Ectodermal cell (in vitro differentiated cells): ENCODE measurements around the gene PPP2CA.
A peak's percentile ranks its signal among the peaks of the same experiment; 100 is the strongest.
"Not testable (repeated sequence)": the region's sequence is repeated elsewhere in the genome, so short reads cannot be mapped to it uniquely, and the experiment has no call there.

Source experiments
- H3K27ac ChIP-seq: 2 replicates; pipeline ENCODE4 v1.7.0; 2013; ENCODE audit warnings: mild to moderate bottlenecking, low read depth, low read length; ENCODE audit not compliant: insufficient read depth, poor library complexity, severe bottlenecking
- H3K27me3 ChIP-seq: 2 replicates; pipeline ENCODE4 v1.7.0; 2013; ENCODE audit warnings: mild to moderate bottlenecking, low read length; ENCODE audit not compliant: insufficient read depth, control insufficient read depth, poor library complexity, severe bottlenecking
- H3K36me3 ChIP-seq: one replicate; pipeline ENCODE4 v1.7.0; 2013; ENCODE audit warnings: low read length; ENCODE audit not compliant: control insufficient read depth, insufficient read depth
- H3K4me1 ChIP-seq: one replicate; pipeline ENCODE4 v1.7.0; 2013; ENCODE audit warnings: low read length; ENCODE audit not compliant: control insufficient read depth, insufficient read depth
- H3K4me3 ChIP-seq: 2 replicates; pipeline ENCODE4 v1.7.0; 2013; ENCODE audit warnings: low read depth, low read length, control low read depth; ENCODE audit not compliant: insufficient read depth
- H3K9me3 ChIP-seq: 2 replicates; pipeline ENCODE4 v1.7.0; 2013; ENCODE audit warnings: mild to moderate bottlenecking, low read length, moderate library complexity; ENCODE audit not compliant: control insufficient read depth
- WGBS, 2 experiments: methylation state at CpG; one replicate each; pipeline ENCODE4 v1.1.7; 2013; ENCODE audit warnings: missing lambda C conversion rate in 2 of 2; 5-methylcytosine and 5-hydroxymethylcytosine counted together

PPP2CA gene

DNA sequence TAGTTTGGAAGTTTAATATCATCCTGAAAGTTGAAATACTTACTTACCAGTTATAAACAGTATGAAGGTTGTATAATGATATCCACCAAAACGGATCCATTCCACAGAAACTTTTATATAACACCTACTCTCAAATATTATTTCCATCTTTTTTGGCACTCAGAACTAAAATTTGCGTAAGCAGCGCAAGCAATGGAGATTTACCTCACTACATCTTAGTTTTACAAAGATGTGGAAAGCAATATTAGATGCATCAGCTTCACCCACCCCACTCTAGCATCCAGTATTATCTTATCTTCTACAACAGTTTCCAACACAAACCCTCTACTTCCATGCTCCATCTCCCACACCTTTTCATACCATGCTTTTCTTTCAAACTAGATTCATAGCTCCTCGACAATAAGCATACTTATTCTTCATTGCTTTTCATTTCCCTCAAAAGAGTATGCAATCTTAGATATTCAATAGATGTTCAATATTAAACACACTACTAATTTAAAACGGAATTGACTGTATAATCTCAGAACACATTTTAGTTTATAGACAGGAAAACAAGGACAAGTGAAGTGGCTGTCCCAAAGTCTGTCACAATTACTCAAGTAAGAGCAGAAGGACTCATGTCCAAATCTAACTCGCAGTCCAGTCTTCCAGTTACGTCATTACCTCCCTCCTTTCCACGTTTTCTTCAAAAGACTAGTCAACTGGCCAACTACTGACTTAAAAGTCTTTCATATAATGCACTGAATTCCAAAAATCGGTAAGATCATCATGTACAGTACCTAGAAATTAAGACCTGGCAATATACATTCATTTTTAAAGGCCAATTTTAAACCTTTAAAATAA lies 2.2 kb downstream of the PPP2CA start:
- H3K4me3 ChIP-seq, result peak overlapping the region; percentile 90
- WGBS, 2 experiments, result 48 to 55% methylated on average over 9 of the region's 9 CpGs
- no peaks in the 10 kb centered on the region for H3K36me3 ChIP-seq
- no peak overlapping the region for H3K27ac ChIP-seq
- H3K27me3 ChIP-seq, result no peaks in the 10 kb centered on the region
- peaks cover 8% of the 10 kb centered on the region for H3K4me1 ChIP-seq
- H3K9me3 ChIP-seq, result no peaks in the 10 kb centered on the region

DNA sequence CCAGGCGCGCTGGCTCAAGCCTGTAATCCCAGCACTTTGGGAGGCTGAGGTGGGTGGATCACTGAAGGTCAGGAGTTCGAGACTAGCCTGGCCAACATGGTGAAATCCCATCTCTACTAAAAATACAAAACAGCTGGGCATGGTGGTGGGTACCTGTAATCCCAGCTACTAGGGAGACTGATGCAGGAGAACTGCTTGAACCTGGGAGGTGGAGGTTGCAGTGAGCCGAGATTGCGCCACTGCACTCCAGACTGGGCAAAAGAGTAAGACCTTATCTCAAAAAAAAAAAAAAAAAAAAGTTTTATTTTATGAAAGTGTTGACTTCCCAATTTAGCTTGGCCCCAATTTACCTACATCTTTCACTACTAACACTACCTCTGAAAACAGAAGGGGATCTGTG lies 4.2 kb downstream of the PPP2CA start:
- H3K4me1 ChIP-seq, H3K4me3 ChIP-seq, H3K27me3 ChIP-seq, H3K9me3 ChIP-seq, H3K36me3 ChIP-seq, H3K27ac ChIP-seq: not testable (repeated sequence)
- 91 to 94% methylated on average over 4 to 5 of the region's 5 CpGs for WGBS, 2 experiments

DNA sequence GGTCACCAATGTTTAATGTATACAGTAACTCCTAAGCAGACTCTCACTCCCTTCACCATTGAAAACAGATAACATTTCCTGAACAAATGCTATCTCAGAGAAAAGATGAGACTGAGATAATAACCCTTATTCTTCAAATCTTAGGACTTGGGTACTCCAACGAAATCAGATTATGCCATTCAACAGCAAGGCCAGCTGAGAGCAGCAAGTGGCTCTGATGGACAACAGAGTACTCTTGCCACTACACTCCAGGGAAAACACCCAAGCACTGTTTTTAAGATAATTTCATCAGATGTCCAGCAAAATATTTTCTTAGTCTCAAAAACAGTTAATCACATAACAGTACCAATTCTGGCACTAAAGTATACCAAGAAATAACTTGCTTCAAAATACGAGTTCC lies 10.1 kb downstream of the PPP2CA start:
- no peaks in the 10 kb centered on the region for H3K27me3 ChIP-seq
- H3K27ac ChIP-seq, result no peak overlapping the region
- WGBS, 2 experiments, result 90 to 95% methylated on average over 2 of the region's 2 CpGs
- peaks cover 7% of the 10 kb centered on the region for H3K36me3 ChIP-seq
- no peaks in the 10 kb centered on the region for H3K9me3 ChIP-seq
- no peaks in the 10 kb centered on the region for H3K4me1 ChIP-seq
- no peak overlapping the region for H3K4me3 ChIP-seq

DNA sequence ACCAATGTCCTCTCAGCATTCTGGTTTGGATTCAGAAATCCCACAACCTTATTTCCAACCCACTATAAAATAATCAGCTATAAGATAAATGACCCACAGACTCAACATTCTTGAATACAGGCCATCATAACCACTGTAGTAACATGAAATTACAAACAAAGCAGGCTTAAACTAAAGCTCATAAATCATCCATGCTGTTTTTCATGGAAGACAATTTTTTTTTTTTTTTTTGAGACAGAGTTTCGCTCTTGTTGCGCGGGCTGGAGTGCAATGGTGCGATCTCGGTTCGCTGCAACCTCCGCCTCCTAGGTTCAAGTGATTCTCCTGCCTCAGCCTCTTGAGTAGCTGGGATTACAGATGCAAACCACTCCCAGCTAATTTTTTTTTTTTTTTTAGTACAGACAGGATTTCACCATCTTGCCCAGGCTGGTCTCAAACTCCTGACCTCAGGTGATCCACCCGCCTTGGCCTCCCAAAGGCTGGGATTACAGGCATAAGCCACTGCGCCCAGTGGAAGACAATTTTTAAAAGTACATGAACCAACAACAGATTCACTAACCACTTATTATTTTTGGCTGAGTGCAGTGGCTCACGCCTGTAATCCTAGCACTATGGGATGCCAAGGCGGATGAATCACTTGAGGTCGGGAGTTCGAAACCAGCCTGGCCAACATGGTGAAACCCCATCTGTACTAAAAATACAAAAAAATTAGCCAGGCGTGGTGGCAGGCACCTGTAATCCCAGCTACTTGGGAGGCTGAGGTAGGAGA lies 14.4 kb downstream of the PPP2CA start:
- not testable (repeated sequence) for H3K9me3 ChIP-seq, H3K4me1 ChIP-seq, H3K36me3 ChIP-seq, H3K27ac ChIP-seq, H3K4me3 ChIP-seq, H3K27me3 ChIP-seq
- WGBS, 2 experiments, result 92% methylated on average over 14 of the region's 14 CpGs

DNA sequence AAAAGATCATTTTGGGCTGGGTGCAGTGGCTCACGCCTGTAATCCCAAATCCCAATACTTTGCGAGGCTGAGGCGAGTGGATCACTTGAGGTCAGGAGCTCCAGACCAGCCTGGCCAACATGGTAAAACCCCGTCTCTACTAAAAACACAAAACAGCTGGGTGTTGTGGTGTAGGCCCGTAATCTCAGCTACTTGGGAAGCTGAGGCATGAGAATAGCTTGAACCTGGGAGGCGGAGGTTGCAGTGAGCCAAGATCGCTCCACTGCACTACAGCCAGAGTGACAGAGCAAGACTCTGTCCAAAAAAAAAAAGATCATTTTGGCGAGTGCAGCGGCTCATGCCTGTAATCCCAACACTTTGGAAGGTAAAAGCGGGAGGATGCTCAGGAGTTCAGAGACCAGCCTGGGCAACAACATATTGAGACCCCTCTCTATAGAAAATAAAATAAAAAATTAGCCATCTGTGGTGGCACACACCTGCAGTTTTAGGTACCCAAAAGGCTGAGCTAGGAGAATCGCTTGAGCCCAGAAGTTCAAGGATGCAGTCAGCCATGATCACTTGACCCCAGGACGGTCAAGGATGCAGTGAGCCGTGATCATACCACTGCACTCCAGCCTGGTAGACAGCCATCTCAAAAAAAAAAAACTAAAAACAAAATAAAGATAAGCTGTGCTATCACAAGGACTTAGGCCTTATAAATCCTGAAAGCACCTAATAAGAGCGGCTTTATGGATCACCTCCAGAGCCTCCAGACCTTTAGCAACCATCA lies 16.2 kb downstream of the PPP2CA start:
- Histone ChIP-seq H3K27ac (no peak overlapping the region), H3K36me3 (peaks cover 9% of the 10 kb centered on the region), H3K4me3 (no peak overlapping the region), H3K4me1 (no peaks in the 10 kb centered on the region), H3K27me3 (no peaks in the 10 kb centered on the region), H3K9me3 (no peaks in the 10 kb centered on the region)
- 83 to 88% methylated on average over 14 of the region's 14 CpGs for WGBS, 2 experiments

DNA sequence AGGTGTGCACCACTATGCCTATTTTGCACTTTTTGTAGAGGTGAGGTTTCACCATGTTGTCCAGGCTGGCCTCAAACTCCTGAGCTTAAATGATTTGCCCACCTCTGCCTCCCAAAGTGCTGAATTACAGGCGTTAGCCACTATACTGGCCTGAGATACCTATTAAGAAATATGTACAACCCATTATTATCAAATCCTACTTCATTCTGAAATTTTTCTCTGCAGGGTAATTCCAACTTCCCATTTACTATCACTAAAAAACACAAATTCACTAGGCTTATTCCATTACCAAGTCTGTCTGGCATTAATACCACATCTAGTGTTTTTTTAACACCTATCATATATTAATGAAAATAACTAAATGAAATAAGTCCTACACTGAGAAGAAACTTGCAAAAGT lies 18.2 kb downstream of the PPP2CA start:
- no peaks in the 10 kb centered on the region for H3K4me1 ChIP-seq
- WGBS, 2 experiments, result 96 to 98% methylated on average over 1 of the region's 1 CpG
- H3K36me3 ChIP-seq, result peaks cover 20% of the 10 kb centered on the region
- no peaks in the 10 kb centered on the region for H3K27me3 ChIP-seq
- no peaks in the 10 kb centered on the region for H3K9me3 ChIP-seq
- H3K4me3 ChIP-seq, result no peak overlapping the region
- H3K27ac ChIP-seq, result no peak overlapping the region

DNA sequence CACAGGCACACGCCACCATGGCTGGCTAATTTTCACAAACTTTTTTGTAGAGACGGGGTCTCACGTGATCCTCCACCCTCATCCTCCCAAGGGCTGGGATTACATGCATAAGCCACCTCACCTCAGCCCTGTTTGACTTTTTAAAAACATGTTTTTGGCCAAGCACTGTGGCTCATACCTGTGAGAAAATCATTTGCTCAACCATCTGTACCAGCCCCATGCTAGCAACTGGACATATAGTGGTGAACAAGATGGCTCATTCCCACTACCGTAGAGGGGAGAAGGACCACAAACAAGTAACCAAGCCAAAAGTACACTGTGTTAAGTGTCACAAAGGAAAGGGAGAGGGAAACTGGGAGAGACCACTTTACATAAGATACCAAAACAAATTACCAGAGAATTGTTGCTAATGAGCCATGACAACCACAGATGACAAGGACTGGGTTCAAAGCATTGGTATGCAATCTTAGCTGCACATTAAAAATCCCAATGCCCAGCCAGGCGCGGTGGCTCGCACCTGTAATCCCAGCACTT lies 19.2 kb downstream of the PPP2CA start:
- no peak overlapping the region for H3K4me3 ChIP-seq
- no peaks in the 10 kb centered on the region for H3K27me3 ChIP-seq
- WGBS, 2 experiments, result 76 to 82% methylated on average over 7 of the region's 7 CpGs
- no peaks in the 10 kb centered on the region for H3K9me3 ChIP-seq
- H3K27ac ChIP-seq, result no peak overlapping the region
- peaks cover 29% of the 10 kb centered on the region for H3K36me3 ChIP-seq
- no peaks in the 10 kb centered on the region for H3K4me1 ChIP-seq

DNA sequence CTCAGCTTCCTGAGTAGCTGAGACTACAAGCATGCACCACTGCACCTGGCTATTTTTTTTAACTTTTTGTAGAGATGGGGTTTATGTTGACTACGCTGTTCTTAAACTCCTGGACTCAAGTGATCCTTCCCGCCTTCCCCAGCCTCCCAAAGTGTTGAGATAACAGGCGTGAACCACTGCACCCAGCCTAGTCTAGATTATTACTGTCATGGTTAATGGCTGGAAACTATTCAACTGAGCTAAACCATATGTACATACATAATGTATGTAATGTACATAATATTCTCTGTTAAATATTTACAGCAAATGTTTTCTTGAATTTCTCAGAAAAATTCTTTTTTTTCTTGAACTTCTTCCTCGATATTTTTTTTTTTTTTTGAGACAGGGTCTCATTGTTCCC lies 21.3 kb downstream of the PPP2CA start:
- 95 to 100% methylated on average over 4 of the region's 4 CpGs for WGBS, 2 experiments
- Histone ChIP-seq H3K27me3 (no peaks in the 10 kb centered on the region), H3K4me1 (no peaks in the 10 kb centered on the region), H3K36me3 (peaks cover 48% of the 10 kb centered on the region), H3K9me3 (no peaks in the 10 kb centered on the region), H3K4me3 (no peak overlapping the region), H3K27ac (no peak overlapping the region)

DNA sequence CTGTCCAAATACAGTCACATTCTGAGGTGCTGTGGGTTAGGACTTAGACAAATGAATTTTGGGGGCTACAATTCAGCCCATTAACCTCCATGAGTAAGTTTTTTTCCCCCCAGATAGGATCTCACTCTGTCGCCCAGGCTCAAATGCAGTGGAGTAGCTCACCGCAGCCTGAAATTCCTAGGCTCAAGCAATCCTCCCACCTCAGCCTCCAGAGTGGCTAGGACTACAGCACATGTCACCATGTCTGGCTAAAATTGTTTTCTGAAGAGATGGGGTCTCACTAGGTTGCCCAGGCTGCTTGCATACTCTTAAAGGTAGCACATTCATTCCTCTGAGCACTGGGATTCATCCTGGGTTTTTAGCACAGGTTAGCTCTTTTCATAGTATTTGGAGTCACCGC lies 22.2 kb downstream of the PPP2CA start:
- H3K9me3 ChIP-seq, result no peaks in the 10 kb centered on the region
- no peak overlapping the region for H3K27ac ChIP-seq
- no peak overlapping the region for H3K4me3 ChIP-seq
- no peaks in the 10 kb centered on the region for H3K4me1 ChIP-seq
- no peaks in the 10 kb centered on the region for H3K27me3 ChIP-seq
- peaks cover 57% of the 10 kb centered on the region for H3K36me3 ChIP-seq
- 95% methylated on average over 3 of the region's 3 CpGs for WGBS, 2 experiments

DNA sequence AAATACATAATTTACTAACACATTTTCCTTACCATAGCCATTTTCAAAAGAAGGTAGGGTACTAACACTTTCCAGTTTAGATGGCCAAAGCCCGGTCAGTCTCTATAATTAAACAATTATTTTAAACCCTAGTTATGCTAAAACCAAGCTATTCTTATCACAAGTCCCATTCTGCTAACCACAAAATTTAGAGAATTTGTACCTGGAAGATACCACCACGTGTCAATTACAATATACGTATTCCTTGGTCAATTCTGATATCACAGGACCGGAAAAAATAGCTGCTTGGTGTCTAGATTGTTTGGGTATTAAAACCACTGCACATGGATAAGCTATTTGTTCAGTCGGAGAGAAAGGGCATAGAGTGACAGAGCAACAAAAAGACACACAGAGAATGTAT lies 30.2 kb downstream of the PPP2CA start:
- Histone ChIP-seq H3K4me1 (no peaks in the 10 kb centered on the region), H3K4me3 (no peak overlapping the region), H3K27ac (no peak overlapping the region), H3K27me3 (no peaks in the 10 kb centered on the region), H3K36me3 (peaks cover 29% of the 10 kb centered on the region), H3K9me3 (no peaks in the 10 kb centered on the region)
- 73 to 79% methylated on average over 5 of the region's 5 CpGs for WGBS, 2 experiments
